HG03571 (cell line): ENCODE data around the gene LRRC57.
"Not testable (repeated sequence)": the region's sequence is repeated elsewhere in the genome, so short reads cannot be mapped to it uniquely, and the experiment has no call there.

Experiments
- ATAC-seq: cut with Tn5 transposase; IDR thresholded peaks from one replicate; pipeline ENCODE4 v1.9.1; 2021; ENCODE audit not compliant: unreplicated experiment

LRRC57 gene

GRCh38 chr15:42548249-42549031 lies at the start of gene LRRC57, which contains the start of gene HAUS2:
LRRC57 (minus strand) TSS chr15:42548793; CDS start chr15:42548434, 359 bp downstream.
HAUS2 (plus strand) TSS chr15:42548838; CDS start chr15:42548873, 35 bp downstream.
- peak; percentile 74 for ATAC-seq

- no peak for ATAC-seq
Measured at GRCh38 chr15:42595626-42596240, 47.1 kb upstream of the LRRC57 start.

GRCh38 chr15:42594095-42594494 lies 45.5 kb upstream of the LRRC57 start:
- no peak for ATAC-seq

- ATAC-seq: no peak
Measured at GRCh38 chr15:42593143-42593542, 44.5 kb upstream of the LRRC57 start.

GRCh38 chr15:42592716-42593115 lies 44.1 kb upstream of the LRRC57 start:
- no peak for ATAC-seq

- no peak for ATAC-seq
Measured at GRCh38 chr15:42591238-42591934, 42.8 kb upstream of the LRRC57 start.

GRCh38 chr15:42590619-42591237 lies 42.1 kb upstream of the LRRC57 start:
- ATAC-seq: no peak

GRCh38 chr15:42584031-42584765 lies 35.6 kb upstream of the LRRC57 start:
- no peak for ATAC-seq

GRCh38 chr15:42582569-42583375 lies 34.2 kb upstream of the LRRC57 start:
- no peak for ATAC-seq

- ATAC-seq: peak; percentile 60
Measured at GRCh38 chr15:42581272-42581730, 32.7 kb upstream of the LRRC57 start.

GRCh38 chr15:42578984-42579537 lies 30.5 kb upstream of the LRRC57 start:
- ATAC-seq: no peak

GRCh38 chr15:42577514-42578031 lies 29.0 kb upstream of the LRRC57 start:
- ATAC-seq: no peak

GRCh38 chr15:42576776-42577175 lies 28.2 kb upstream of the LRRC57 start:
- ATAC-seq: no peak

GRCh38 chr15:42576040-42576594 lies 27.5 kb upstream of the LRRC57 start:
- no peak for ATAC-seq

- ATAC-seq: peak; percentile 83
Measured at GRCh38 chr15:42575188-42576039, 26.8 kb upstream of the LRRC57 start, which contains the start of gene STARD9. STARD9 (plus strand) TSS chr15:42575606; CDS start chr15:42575716, 110 bp downstream.

- ATAC-seq: no peak
Measured at GRCh38 chr15:42558739-42559138, 10.1 kb upstream of the LRRC57 start.

GRCh38 chr15:42556550-42557207 lies 8.1 kb upstream of the LRRC57 start:
- ATAC-seq: not testable (repeated sequence)
